H9 (cell line): ENCODE results near the gene KLRC4. TPM values are rescaled to one million over a fixed set of nuclear protein-coding genes. Genes with fewer than 3 reads are reported as not detected.
A peak's percentile ranks its signal among the peaks of the same experiment; 100 is the strongest.

Source experiments
- DNase-seq: peaks from one replicate; pipeline ENCODE4 v3.0.0-alpha.2; 2017
- H2AFZ ChIP-seq: one replicate; pipeline ENCODE4 v1.6.1; 2013; ENCODE audit warnings: mild to moderate bottlenecking, low read length, control low read depth, moderate library complexity
- H2AK5ac ChIP-seq: 2 replicates; pipeline ENCODE4 v1.6.1; 2013; ENCODE audit warnings: low read length, control low read depth, mixed read lengths; ENCODE audit not compliant: insufficient read length
- H2BK120ac ChIP-seq: one replicate; pipeline ENCODE4 v1.6.1; 2013; ENCODE audit warnings: low read depth, mild to moderate bottlenecking, low read length, control low read depth, inconsistent platforms; ENCODE audit not compliant: poor library complexity, severe bottlenecking
- H2BK12ac ChIP-seq: 2 replicates; pipeline ENCODE4 v1.6.1; 2013; ENCODE audit warnings: low read length, control low read depth, mixed read lengths, low read depth; ENCODE audit not compliant: insufficient read length
- H2BK15ac ChIP-seq: 2 replicates; pipeline ENCODE4 v1.6.1; 2013; ENCODE audit warnings: low read depth, low read length, control low read depth
- H2BK20ac ChIP-seq: one replicate; pipeline ENCODE4 v1.6.1; 2013; ENCODE audit warnings: low read depth, mild to moderate bottlenecking, low read length, control low read depth, inconsistent platforms; ENCODE audit not compliant: poor library complexity, severe bottlenecking
- H2BK5ac ChIP-seq: 2 replicates; pipeline ENCODE4 v1.6.1; 2013; ENCODE audit warnings: low read length, control low read depth, mixed read lengths; ENCODE audit not compliant: insufficient read length
- H3K14ac ChIP-seq: 2 replicates; pipeline ENCODE4 v1.6.1; 2013; ENCODE audit warnings: low read length, control low read depth; ENCODE audit not compliant: insufficient read depth
- H3K18ac ChIP-seq: 2 replicates; pipeline ENCODE4 v1.6.1; 2013; ENCODE audit warnings: low read depth, mild to moderate bottlenecking, mixed read lengths, low read length, control low read depth; ENCODE audit not compliant: insufficient read length
- H3K23ac ChIP-seq: 2 replicates; pipeline ENCODE4 v1.6.1; 2013; ENCODE audit warnings: low read length, control low read depth, mixed read lengths, low read depth; ENCODE audit not compliant: insufficient read length
- H3K23me2 ChIP-seq: 2 replicates; pipeline ENCODE4 v1.6.1; 2013; ENCODE audit warnings: low read depth, mild to moderate bottlenecking, mixed read lengths, low read length, control low read depth; ENCODE audit not compliant: insufficient read length, poor library complexity, severe bottlenecking
- H3K27ac ChIP-seq: 2 replicates; pipeline ENCODE4 v1.5.1; 2013; ENCODE audit warnings: low read length, control low read depth, mixed read lengths, low read depth; ENCODE audit not compliant: insufficient read length
- H3K27me3 ChIP-seq: 2 replicates; pipeline ENCODE4 v1.6.1; 2013; ENCODE audit warnings: low read length, control low read depth, inconsistent platforms; ENCODE audit not compliant: insufficient read depth
- H3K4ac ChIP-seq: 2 replicates; pipeline ENCODE4 v1.6.1; 2013; ENCODE audit warnings: low read depth, mild to moderate bottlenecking, control low read depth, inconsistent platforms, low read length, moderate library complexity
- H3K4me1 ChIP-seq: 2 replicates; pipeline ENCODE4 v1.6.1; 2013; ENCODE audit warnings: low read length, control low read depth, inconsistent platforms; ENCODE audit not compliant: insufficient read depth
- H3K4me2 ChIP-seq: 2 replicates; pipeline ENCODE4 v1.6.1; 2013; ENCODE audit warnings: low read length, control low read depth, mixed read lengths; ENCODE audit not compliant: insufficient read length, insufficient read depth
- H3K56ac ChIP-seq: 2 replicates; pipeline ENCODE4 v1.6.1; 2013; ENCODE audit warnings: low read depth, mild to moderate bottlenecking, mixed read lengths, low read length, control low read depth; ENCODE audit not compliant: insufficient read length
- H3K79me1 ChIP-seq: 2 replicates; pipeline ENCODE4 v1.6.1; 2013; ENCODE audit warnings: low read depth, mild to moderate bottlenecking, moderate library complexity, low read length, control low read depth, inconsistent platforms; ENCODE audit not compliant: insufficient read depth, poor library complexity, severe bottlenecking
- H3K79me2 ChIP-seq: 2 replicates; pipeline ENCODE4 v1.6.1; 2013; ENCODE audit warnings: low read length, control low read depth, inconsistent platforms; ENCODE audit not compliant: insufficient read depth
- H3K9ac ChIP-seq: 2 replicates; pipeline ENCODE4 v1.6.1; 2013; ENCODE audit warnings: low read length, control low read depth, mixed read lengths; ENCODE audit not compliant: insufficient read length; ENCODE audit errors: extremely low read depth
- H3K9me3 ChIP-seq: one replicate; pipeline ENCODE4 v1.6.1; 2013; ENCODE audit warnings: low read depth, low read length, inconsistent platforms; ENCODE audit not compliant: control insufficient read depth
- H3T11ph ChIP-seq: one replicate; pipeline ENCODE4 v1.6.1; 2013; ENCODE audit warnings: mild to moderate bottlenecking, low read length, control low read depth, inconsistent platforms
- H4K20me1 ChIP-seq: one replicate; pipeline ENCODE4 v1.6.1; 2013; ENCODE audit not compliant: control insufficient read depth, insufficient read length, insufficient read depth
- H4K5ac ChIP-seq: 2 replicates; pipeline ENCODE4 v1.6.1; 2013; ENCODE audit warnings: low read depth, mild to moderate bottlenecking, mixed read lengths, low read length, control low read depth; ENCODE audit not compliant: insufficient read length
- H4K8ac ChIP-seq: replicated peaks from 2 replicates; pipeline ENCODE4 v1.6.1; 2013; ENCODE audit warnings: low read length, control low read depth, mixed read lengths, low read depth; ENCODE audit not compliant: insufficient read length
- H4K91ac ChIP-seq: 2 replicates; pipeline ENCODE4 v1.6.1; 2013; ENCODE audit warnings: low read depth, mild to moderate bottlenecking, moderate library complexity, mixed read lengths, low read length, control low read depth; ENCODE audit not compliant: insufficient read length
- H3K27ac Mint-ChIP-seq, 3 experiments: 2 replicates in 2 of 3; 3 replicates in 1 of 3; pipeline ENCODE4 v1.8.0; 2020 to 2021; ENCODE audit warnings: mixed read lengths in 3 of 3, mild to moderate bottlenecking in 1 of 3, moderate library complexity in 1 of 3
- H3K27me3 Mint-ChIP-seq: 2 replicates; pipeline ENCODE4 v1.8.0; 2021; ENCODE audit warnings: low read depth, mild to moderate bottlenecking, moderate library complexity, mixed read lengths
- H3K36me3 Mint-ChIP-seq, 3 experiments: 2 replicates in 2 of 3; 3 replicates in 1 of 3; pipeline ENCODE4 v1.8.0; 2020 to 2021; ENCODE audit warnings: low read depth in 3 of 3, mixed read lengths in 3 of 3; ENCODE audit not compliant: insufficient read depth in 1 of 3
- H3K4me1 Mint-ChIP-seq, 2 experiments: 2 replicates each; pipeline ENCODE4 v1.8.0; 2020; ENCODE audit warnings: mixed read lengths in 2 of 2
- H3K4me3 Mint-ChIP-seq, 2 experiments: 2 replicates in 1 of 2; 3 replicates in 1 of 2; pipeline ENCODE4 v1.8.0; 2020 to 2021; ENCODE audit warnings: mild to moderate bottlenecking in 2 of 2, mixed read lengths in 2 of 2, moderate library complexity in 1 of 2
- H3K9me3 Mint-ChIP-seq, 2 experiments: 2 replicates in 1 of 2; 3 replicates in 1 of 2; pipeline ENCODE4 v1.8.0; 2020; ENCODE audit warnings: mild to moderate bottlenecking in 2 of 2, mixed read lengths in 2 of 2, moderate library complexity in 1 of 2
- CTCF ChIP-seq: fragments of 200-600 bp; sonication (generic); conservative IDR thresholded peaks from 3 replicates; pipeline ENCODE4 v1.8.0; 2021; ENCODE audit warnings: antibody characterized with exemption, mild to moderate bottlenecking
- WGBS: extraction: QIAGEN DNeasy Blood & Tissue Kit; methylation state at CpG from one replicate; pipeline ENCODE4 v1.1.7; 2013; ENCODE audit warnings: missing lambda C conversion rate, low lambda C conversion rate, mixed read lengths; ENCODE audit not compliant: insufficient read length; ENCODE audit errors: extremely low coverage; 5-methylcytosine and 5-hydroxymethylcytosine counted together
- total RNA-seq: library from RNA; stranded (reverse); gene quantifications from 2 replicates; pipeline ENCODE4 v1.2.1, GENCODE V29; 2021

The KLRC4 gene
- total RNA-seq, 1 experiment from 2014 or later, result not detected

- H2BK5ac ChIP-seq, result no peak overlapping the region
- H3K79me2 ChIP-seq, result no peaks in the 10 kb centered on the region
- Mint-ChIP-seq H3K27me3 (no peaks in the 10 kb centered on the region; the same call in 1 of the 2 replicates), H3K27ac (no peak overlapping the region), H3K4me1 (peaks cover 19 to 30% of the 10 kb centered on the region in 2 experiments), H3K36me3 (peaks cover 3 to 9% (median 8%) of the 10 kb centered on the region in 3 experiments; a peak in 5 of 7 replicates), H3K4me3 (no peak overlapping the region), H3K9me3 (peaks cover 4 to 9% of the 10 kb centered on the region in 2 experiments; a peak in 3 of 5 replicates)
- H3K27me3 ChIP-seq, result no peaks in the 10 kb centered on the region
- H3K23ac ChIP-seq, result no peak overlapping the region
- H3K4ac ChIP-seq, result no peak overlapping the region
- H3K14ac ChIP-seq, result peak overlapping the region; percentile 33; the same call in 1 of the 2 replicates
- H2BK20ac ChIP-seq, result no peak overlapping the region
- no peak overlapping the region for H3K56ac ChIP-seq
- H4K8ac ChIP-seq, result no peak overlapping the region
- no peak overlapping the region for H2BK12ac ChIP-seq
- H2BK120ac ChIP-seq, result no peak overlapping the region
- H4K5ac ChIP-seq, result no peak overlapping the region
- WGBS, result no CpG with 5 or more reads among the region's 15 CpGs
- no peak for TF ChIP-seq CTCF
- DNase-seq, result peak; percentile 79
- H3K23me2 ChIP-seq, result peaks cover 12% of the 10 kb centered on the region
- peak overlapping the region; percentile 99 for H3K4me2 ChIP-seq
- no peak overlapping the region for H2BK15ac ChIP-seq
- H3K27ac ChIP-seq, result peak overlapping the region; percentile 15
- peak overlapping the region; percentile 97 for H2AFZ ChIP-seq
- no peaks in the 10 kb centered on the region for H3K9me3 ChIP-seq
- H2AK5ac ChIP-seq, result no peak overlapping the region
- no peaks in the 10 kb centered on the region for H3K79me1 ChIP-seq
- peak overlapping the region; percentile 32 for H3K18ac ChIP-seq
- H4K20me1 ChIP-seq, result no peaks in the 10 kb centered on the region
- H3T11ph ChIP-seq, result no peak overlapping the region
- no peak overlapping the region for H4K91ac ChIP-seq
- H3K9ac ChIP-seq, result peak overlapping the region; percentile 20
- H3K4me1 ChIP-seq, result peaks cover 15% of the 10 kb centered on the region; the same call in 1 of the 2 replicates
These were observed 44.5 kb downstream of the KLRC4 start for GRCh38 chr12:10364815-10365622.
